ENCODE data around the gene COX18. TPM values are rescaled to one million over a fixed set of nuclear protein-coding genes. Genes with fewer than 3 reads are reported as not detected.

The COX18 gene
- 13.6 TPM for polyA plus RNA-seq (2012; ENCODE audit: low read depth, missing spikeins)

- FAIRE-seq (peak; percentile 100), DNase-seq (ENCODE audit: insufficient read length, low spot score) (peak; percentile 63)
- TF ChIP-seq POU2F2 (IDR thresholded peaks at IDR 0.05; ENCODE audit: low read depth, low read length) (no peak; the same call in 1 of the 2 replicates), POLR2A (IDR thresholded peaks at IDR 0.05; ENCODE audit: low read depth, low read length) (peak; percentile 98), TAF1 (IDR thresholded peaks at IDR 0.05; ENCODE audit: low read depth, low read length) (peak; percentile 73), POLR2AphosphoS5 (IDR thresholded peaks at IDR 0.05; ENCODE audit: low read depth, low read length) (peak; percentile 96), PAX5 (IDR thresholded peaks at IDR 0.05; ENCODE audit: insufficient read depth, low read length, severe bottlenecking) (no peak), SPI1 (IDR thresholded peaks at IDR 0.05; ENCODE audit: low read depth, low read length) (peak; percentile 42; the same call in 1 of the 2 replicates)
Observed at GRCh38 chr4:73069338-73070073, at the start of gene COX18. COX18 (minus strand) TSS chr4:73069716; CDS start chr4:73069649, 67 bp downstream.

GRCh38 chr4:73109493-73109892 lies 40.0 kb upstream of the COX18 start:
- FAIRE-seq (no peak), DNase-seq (ENCODE audit: insufficient read length, low spot score) (no peak)
- TF ChIP-seq SPI1 (IDR thresholded peaks at IDR 0.05; ENCODE audit: low read depth, low read length) (no peak), POLR2AphosphoS5 (IDR thresholded peaks at IDR 0.05; ENCODE audit: low read depth, low read length) (no peak)

GRCh38 chr4:73104695-73105094 lies 35.2 kb upstream of the COX18 start:
- FAIRE-seq (no peak), DNase-seq (ENCODE audit: insufficient read length, low spot score) (no peak)
- TF ChIP-seq PAX5 (IDR thresholded peaks at IDR 0.05; ENCODE audit: insufficient read depth, low read length, severe bottlenecking) (no peak), TAF1 (IDR thresholded peaks at IDR 0.05; ENCODE audit: low read depth, low read length) (no peak), POU2F2 (IDR thresholded peaks at IDR 0.05; ENCODE audit: low read depth, low read length) (no peak), POLR2A (IDR thresholded peaks at IDR 0.05; ENCODE audit: low read depth, low read length) (no peak), POLR2AphosphoS5 (IDR thresholded peaks at IDR 0.05; ENCODE audit: low read depth, low read length) (no peak), SPI1 (IDR thresholded peaks at IDR 0.05; ENCODE audit: low read depth, low read length) (no peak)

- no peak for FAIRE-seq
- DNase-seq (ENCODE audit: insufficient read length, low spot score) = no peak
- no peak for TF ChIP-seq TAF1 (IDR thresholded peaks at IDR 0.05; ENCODE audit: low read depth, low read length)
- TF ChIP-seq POU2F2 (IDR thresholded peaks at IDR 0.05; ENCODE audit: low read depth, low read length) = no peak
- no peak for TF ChIP-seq POLR2A (IDR thresholded peaks at IDR 0.05; ENCODE audit: low read depth, low read length)
- no peak for TF ChIP-seq PAX5 (IDR thresholded peaks at IDR 0.05; ENCODE audit: insufficient read depth, low read length, severe bottlenecking)
- TF ChIP-seq SPI1 (IDR thresholded peaks at IDR 0.05; ENCODE audit: low read depth, low read length) = no peak
- no peak for TF ChIP-seq POLR2AphosphoS5 (IDR thresholded peaks at IDR 0.05; ENCODE audit: low read depth, low read length)
Observed at GRCh38 chr4:73103799-73104503, 34.4 kb upstream of the COX18 start.

- FAIRE-seq (no peak), DNase-seq (ENCODE audit: insufficient read length, low spot score) (no peak)
- TF ChIP-seq SPI1 (IDR thresholded peaks at IDR 0.05; ENCODE audit: low read depth, low read length) (no peak), POLR2AphosphoS5 (IDR thresholded peaks at IDR 0.05; ENCODE audit: low read depth, low read length) (peak; percentile 64; the same call in 1 of the 2 replicates), PAX5 (IDR thresholded peaks at IDR 0.05; ENCODE audit: insufficient read depth, low read length, severe bottlenecking) (no peak), TAF1 (IDR thresholded peaks at IDR 0.05; ENCODE audit: low read depth, low read length) (no peak), POU2F2 (IDR thresholded peaks at IDR 0.05; ENCODE audit: low read depth, low read length) (no peak), POLR2A (IDR thresholded peaks at IDR 0.05; ENCODE audit: low read depth, low read length) (0 out of 2 replicates have a peak, but pooled peaks have one; percentile 35)
Observed at GRCh38 chr4:73099143-73099542, 29.6 kb upstream of the COX18 start.

- DNase-seq (ENCODE audit: insufficient read length, low spot score) (no peak), FAIRE-seq (no peak)
- TF ChIP-seq TAF1 (IDR thresholded peaks at IDR 0.05; ENCODE audit: low read depth, low read length) (no peak), POU2F2 (IDR thresholded peaks at IDR 0.05; ENCODE audit: low read depth, low read length) (no peak), POLR2AphosphoS5 (IDR thresholded peaks at IDR 0.05; ENCODE audit: low read depth, low read length) (no peak), PAX5 (IDR thresholded peaks at IDR 0.05; ENCODE audit: insufficient read depth, low read length, severe bottlenecking) (no peak), POLR2A (IDR thresholded peaks at IDR 0.05; ENCODE audit: low read depth, low read length) (no peak)
Observed at GRCh38 chr4:73098713-73099112, 29.2 kb upstream of the COX18 start.

- DNase-seq (ENCODE audit: insufficient read length, low spot score) (no peak), FAIRE-seq (no peak)
- no peak for TF ChIP-seq SPI1 (IDR thresholded peaks at IDR 0.05; ENCODE audit: low read depth, low read length)
- TF ChIP-seq PAX5 (IDR thresholded peaks at IDR 0.05; ENCODE audit: insufficient read depth, low read length, severe bottlenecking) = no peak
- TF ChIP-seq POU2F2 (IDR thresholded peaks at IDR 0.05; ENCODE audit: low read depth, low read length) = no peak
- no peak for TF ChIP-seq POLR2AphosphoS5 (IDR thresholded peaks at IDR 0.05; ENCODE audit: low read depth, low read length)
- no peak for TF ChIP-seq POLR2A (IDR thresholded peaks at IDR 0.05; ENCODE audit: low read depth, low read length)
- no peak for TF ChIP-seq TAF1 (IDR thresholded peaks at IDR 0.05; ENCODE audit: low read depth, low read length)
Observed at GRCh38 chr4:73098016-73098415, 28.5 kb upstream of the COX18 start.

GRCh38 chr4:73092868-73093267 lies 23.4 kb upstream of the COX18 start:
- FAIRE-seq = no peak
- DNase-seq (ENCODE audit: insufficient read length, low spot score) = no peak
- TF ChIP-seq TAF1 (IDR thresholded peaks at IDR 0.05; ENCODE audit: low read depth, low read length) (no peak), POLR2AphosphoS5 (IDR thresholded peaks at IDR 0.05; ENCODE audit: low read depth, low read length) (no peak), POLR2A (IDR thresholded peaks at IDR 0.05; ENCODE audit: low read depth, low read length) (no peak), POU2F2 (IDR thresholded peaks at IDR 0.05; ENCODE audit: low read depth, low read length) (no peak), SPI1 (IDR thresholded peaks at IDR 0.05; ENCODE audit: low read depth, low read length) (no peak), PAX5 (IDR thresholded peaks at IDR 0.05; ENCODE audit: insufficient read depth, low read length, severe bottlenecking) (no peak)

- no peak for DNase-seq (ENCODE audit: insufficient read length, low spot score)
- no peak for FAIRE-seq
- TF ChIP-seq POU2F2 (IDR thresholded peaks at IDR 0.05; ENCODE audit: low read depth, low read length) = no peak
Observed at GRCh38 chr4:73090738-73091137, 21.2 kb upstream of the COX18 start.

All from GM12891 (cell line).